Stimulated activated CD4-positive, alpha-beta T cell treated with anti-CD3 and anti-CD28 coated beads, Interleukin-12 subunit alpha, Interleukin-12 subunit beta, amount 100 ng/mL, for 48 hours (primary cell): ENCODE measurements around the gene ABHD4.

Source experiments
- DNase-seq, 3 donors: peaks; one replicate each; pipeline ENCODE4 v3.0.0-alpha.2; 2020; ENCODE audit warnings: low read depth in 2 of 3, low spot score in 1 of 3

ABHD4 gene

DNA sequence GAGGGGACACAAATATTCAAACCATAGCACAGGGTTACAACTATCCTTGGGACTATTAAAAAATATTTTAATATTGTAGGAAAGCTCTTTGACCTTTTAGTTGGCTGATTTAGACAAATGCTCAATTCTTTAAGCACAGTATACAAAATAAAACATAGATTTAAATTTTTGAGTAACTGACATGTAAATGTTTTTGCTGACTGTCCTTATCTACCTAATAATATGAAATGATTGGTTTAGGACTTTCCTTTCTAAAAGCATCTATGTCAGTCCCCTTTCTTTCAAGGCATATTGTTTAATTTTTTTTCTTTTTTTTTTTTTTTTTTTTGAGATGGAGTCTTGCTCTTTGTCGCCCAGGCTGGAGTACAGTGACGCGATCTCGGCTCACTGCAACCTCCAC, 62.6 kb downstream of the ABHD4 start:
- DNase-seq, result no peak
